Adrenal gland (tissue), 5 donors: ENCODE results near the gene ANP32E.

ENCODE experiments used
- POLR2A ChIP-seq, 2 donors: fragments of 450-650 bp; IDR thresholded peaks; one replicate each; pipeline ENCODE4 v1.6.1; 2017; ENCODE audit warnings: antibody characterized with exemption in 2 of 2, mild to moderate bottlenecking in 2 of 2, moderate library complexity in 1 of 2
- TF ChIP-seq, protein P1 (sequence below), 6 experiments: fragments of 450-650 bp in 4 of 6; fragments of 200-600 bp in 2 of 6; sonication (generic) in 1 of 6; IDR thresholded peaks; 1 replicate in 5 of 6; 2 replicates in 1 of 6; pipeline versions ENCODE4 v1.5.1 to v1.8.0; 2016 to 2021; ENCODE audit warnings: antibody characterized with exemption in 6 of 6, mild to moderate bottlenecking in 2 of 6, moderate library complexity in 1 of 6
- donor health status: DM: no; HTN: no; CAD: no.

DNA sequence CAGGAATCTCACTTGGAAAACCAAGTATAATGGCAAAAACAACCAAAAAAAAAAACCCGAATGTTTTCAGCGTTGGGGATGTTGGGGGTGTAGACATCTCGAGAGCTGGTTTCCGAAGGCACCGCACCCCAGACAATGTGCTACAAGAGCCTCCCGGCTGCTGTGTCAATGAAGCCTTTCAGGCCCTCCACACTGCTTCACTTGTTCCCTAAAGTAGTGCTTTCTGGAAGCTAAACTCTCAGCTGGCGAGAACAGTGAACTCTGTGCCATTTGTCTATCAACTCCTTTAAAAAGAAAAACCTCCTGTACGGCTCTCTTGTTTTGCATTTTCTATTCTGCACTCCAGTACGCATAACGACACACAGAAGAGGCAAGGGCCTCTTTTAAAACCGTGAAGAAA, 53.7 kb downstream of the ANP32E start:
- TF ChIP-seq, protein P1, sequence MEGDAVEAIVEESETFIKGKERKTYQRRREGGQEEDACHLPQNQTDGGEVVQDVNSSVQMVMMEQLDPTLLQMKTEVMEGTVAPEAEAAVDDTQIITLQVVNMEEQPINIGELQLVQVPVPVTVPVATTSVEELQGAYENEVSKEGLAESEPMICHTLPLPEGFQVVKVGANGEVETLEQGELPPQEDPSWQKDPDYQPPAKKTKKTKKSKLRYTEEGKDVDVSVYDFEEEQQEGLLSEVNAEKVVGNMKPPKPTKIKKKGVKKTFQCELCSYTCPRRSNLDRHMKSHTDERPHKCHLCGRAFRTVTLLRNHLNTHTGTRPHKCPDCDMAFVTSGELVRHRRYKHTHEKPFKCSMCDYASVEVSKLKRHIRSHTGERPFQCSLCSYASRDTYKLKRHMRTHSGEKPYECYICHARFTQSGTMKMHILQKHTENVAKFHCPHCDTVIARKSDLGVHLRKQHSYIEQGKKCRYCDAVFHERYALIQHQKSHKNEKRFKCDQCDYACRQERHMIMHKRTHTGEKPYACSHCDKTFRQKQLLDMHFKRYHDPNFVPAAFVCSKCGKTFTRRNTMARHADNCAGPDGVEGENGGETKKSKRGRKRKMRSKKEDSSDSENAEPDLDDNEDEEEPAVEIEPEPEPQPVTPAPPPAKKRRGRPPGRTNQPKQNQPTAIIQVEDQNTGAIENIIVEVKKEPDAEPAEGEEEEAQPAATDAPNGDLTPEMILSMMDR (IDR thresholded peaks at IDR 0.05), result no peak
- no peak for TF ChIP-seq POLR2A (IDR thresholded peaks at IDR 0.05)
